GM12878 (cell line): Measurements from ENCODE around the gene TYROBP. TPM values are rescaled to one million over a fixed set of nuclear protein-coding genes. Genes with fewer than 3 reads are reported as not detected.

Experiments used
- ATAC-seq: fragments of 200-7000 bp; cut with Tn5 transposase; 3 replicates; pipeline ENCODE4 v1.9.1; 2020; ENCODE audit warnings: mild to moderate bottlenecking, moderate library complexity
- BruUV-seq: library from RNA; stranded (reverse); fragments of 400-500 nt; replicated peaks from 2 replicates; lab custom pipeline; 2021; lab: Mats Ljungman, UMichigan
- CTCF ChIA-PET: fragments of 300-600 bp; sonication (Branson Sonifier 250); formaldehyde crosslinking; extraction: SDS; loops from one replicate; lab custom pipeline; 2021; ENCODE audit warnings: inconsistent platforms; lab: Yijun Ruan, JAX
- POLR2A ChIA-PET: fragments of 350-600 bp; formaldehyde crosslinking; extraction: SDS; loops from one replicate; lab custom pipeline; 2021; ENCODE audit warnings: inconsistent platforms; lab: Charles Lee
- RAD21 ChIA-PET: fragments of 300-600 bp; sonication (Branson Sonifier 250); formaldehyde crosslinking; loops from one replicate; lab custom pipeline; 2023; ENCODE audit warnings: antibody characterized with exemption; ENCODE audit not compliant: unreplicated experiment; lab: Charles Lee
- SMC1A ChIA-PET: fragments of 300-600 bp; sonication (Branson Sonifier 250); formaldehyde crosslinking; loops from one replicate; lab custom pipeline; 2023; ENCODE audit not compliant: unreplicated experiment, uncharacterized antibody; lab: Charles Lee
- DNase-seq: peaks from one replicate; pipeline ENCODE4 v3.0.0-alpha.2; 2011; ENCODE audit warnings: low read depth, low spot score
- FAIRE-seq: peaks from 3 replicates; lab custom pipeline; 2011; peaks lifted over from hg19 to GRCh38; lab: Jason Lieb, UNC
- H2AFZ ChIP-seq: 2 replicates; pipeline ENCODE4 v1.6.0; 2011; ENCODE audit warnings: low read depth, low read length, control low read depth; ENCODE audit not compliant: control insufficient read depth
- H3K27ac ChIP-seq: 2 replicates; pipeline ENCODE4 v1.5.1; 2011; ENCODE audit warnings: control low read depth; ENCODE audit not compliant: control insufficient read depth, insufficient read depth
- H3K27me3 ChIP-seq, 2 experiments: replicated peaks in 1 of 2; 2 replicates each; pipeline versions ENCODE4 v1.6.0 to v1.6.1; 2011; ENCODE audit warnings: low read length in 1 of 2; ENCODE audit not compliant: control insufficient read depth in 2 of 2, insufficient read depth in 2 of 2
- H3K36me3 ChIP-seq, 2 experiments: 2 replicates each; pipeline ENCODE4 v1.5.1; 2011; ENCODE audit warnings: low read length in 1 of 2; ENCODE audit not compliant: control insufficient read depth in 2 of 2, insufficient read depth in 2 of 2
- H3K4me1 ChIP-seq: 2 replicates; pipeline ENCODE4 v1.6.1; 2011; ENCODE audit warnings: mild to moderate bottlenecking, low read length, moderate library complexity, mixed read lengths; ENCODE audit not compliant: control insufficient read depth, insufficient read depth
- H3K4me2 ChIP-seq: 2 replicates; pipeline ENCODE4 v1.6.0; 2011; ENCODE audit warnings: control low read depth; ENCODE audit not compliant: control insufficient read depth, insufficient read depth
- H3K4me3 ChIP-seq: fragments of 200-600 bp; sonication (generic); 2 replicates; pipeline ENCODE4 v1.5.1; 2016
- H3K79me2 ChIP-seq: 2 replicates; pipeline ENCODE4 v1.6.0; 2011; ENCODE audit warnings: low read length; ENCODE audit not compliant: control insufficient read depth, insufficient read depth
- H3K9ac ChIP-seq: 2 replicates; pipeline ENCODE4 v1.8.0; 2011; ENCODE audit warnings: low read length, control low read depth, mixed read lengths; ENCODE audit not compliant: control insufficient read depth, insufficient read depth
- H3K9me3 ChIP-seq: replicated peaks from 3 replicates; pipeline ENCODE4 v1.5.1; 2011; ENCODE audit warnings: mild to moderate bottlenecking, low read length; ENCODE audit not compliant: control insufficient read depth, insufficient read depth
- H4K20me1 ChIP-seq: 2 replicates; pipeline ENCODE4 v1.6.0; 2011; ENCODE audit not compliant: control insufficient read depth, insufficient read depth
- BRCA1 ChIP-seq: IDR thresholded peaks from 2 replicates; pipeline ENCODE4 v1.6.1; 2011; ENCODE audit warnings: low read depth, low read length, improper control_type of control experiment
- CEBPZ ChIP-seq: fragments of 150-350 bp; IDR thresholded peaks from 2 replicates; pipeline ENCODE4 v1.6.1; 2016; ENCODE audit warnings: low read depth, low read length
- CTCF ChIP-seq, 3 experiments: IDR thresholded peaks in 2 of 3; conservative IDR thresholded peaks in 1 of 3; 2 replicates each; pipeline ENCODE4 v1.5.1; 2011; ENCODE audit warnings: low read depth in 3 of 3, low read length in 3 of 3, mild to moderate bottlenecking in 3 of 3, control low read depth in 2 of 3, moderate library complexity in 2 of 3, inconsistent platforms in 1 of 3, mixed read lengths in 1 of 3; ENCODE audit not compliant: control insufficient read depth in 2 of 3, insufficient read depth in 1 of 3; ENCODE audit errors: extremely low read depth in 1 of 3
- IRF3 ChIP-seq: fragments of 450-650 bp; IDR thresholded peaks from 2 replicates; pipeline ENCODE4 v1.6.1; 2014; ENCODE audit warnings: mild to moderate bottlenecking
- MAX ChIP-seq: IDR thresholded peaks from 2 replicates; pipeline ENCODE4 v1.6.1; 2012; ENCODE audit warnings: low read depth, low read length, improper control_type of control experiment
- MLLT1 ChIP-seq: fragments of 450-650 bp; IDR thresholded peaks from 2 replicates; pipeline ENCODE4 v1.6.1; 2016; ENCODE audit warnings: mild to moderate bottlenecking
- ZBTB11 ChIP-seq: fragments of 450-650 bp; formaldehyde crosslinking; IDR thresholded peaks from 2 replicates; pipeline ENCODE4 v1.5.0; 2022; ENCODE audit warnings: mild to moderate bottlenecking, missing genetic modification characterization
- WGBS: methylation state at CpG from one replicate; pipeline ENCODE4 v1.1.6; 2016; ENCODE audit warnings: low lambda C conversion rate; ENCODE audit not compliant: insufficient replicate concordance, insufficient coverage; ENCODE audit errors: missing lambda C conversion rate; 5-methylcytosine and 5-hydroxymethylcytosine counted together
- in situ Hi-C: fragments of 300-500 bp; cut with MboI; formaldehyde crosslinking; loops from 9 replicates; pipeline ENCODE4 v1.14.3; 2018; ENCODE audit warnings: mixed read lengths
- intact Hi-C: fragments of 100-400 bp; cut with micrococcal nuclease; formaldehyde crosslinking; loops from one replicate; pipeline ENCODE4 v1.14.2; 2022; ENCODE audit not compliant: unreplicated experiment
- polyA plus RNA-seq, 11 experiments: library from polyadenylated mRNA; depleted of rRNA in 4 of 11; unstranded in 6 of 11; stranded (reverse) in 5 of 11; fragments of >200 nt; fragmentation: Nextera tagmentation in 4 of 11; fragmentation: Illumina TruSeq in 1 of 11; extraction: Ambion mirVana in 4 of 11; extraction: Trizol in 1 of 11; gene quantifications; 1 replicate in 1 of 11; 2 replicates in 10 of 11; pipeline versions ENCODE4 v1.2.1 to v1.2.3, GENCODE V29; 2011 to 2016; ENCODE audit warnings: inconsistent platforms in 2 of 11, missing spikeins in 2 of 11, low read depth in 1 of 11
- total RNA-seq, 4 experiments: library from RNA; depleted of rRNA in 3 of 4; stranded (reverse); fragments of >200 nt in 3 of 4; fragmentation: Illumina TruSeq in 1 of 4; extraction: Trizol in 1 of 4; gene quantifications; 2 replicates each; pipeline versions ENCODE4 v1.2.1 to v1.2.3, GENCODE V29; 2013 to 2021

TYROBP gene
- total and polyA plus RNA-seq, 10 of the 15 experiments (the other 5 are each of a cell fraction or from before 2014, with no cell fraction given): 0.33 to 2.4 (median 0.58) TPM; not detected in 2

GRCh38 chr19:35931161-35931873 lies 23.2 kb upstream of the TYROBP start:
- WGBS: under 1% methylated on average over 47 of the region's 47 CpGs
- Histone ChIP-seq H3K4me1 (peaks cover 15% of the 10 kb centered on the region), H2AFZ (peak overlapping the region; percentile 60; the same call in 1 of the 2 replicates), H3K27ac (peak overlapping the region; percentile 60), H3K79me2 (no peaks in the 10 kb centered on the region), H3K4me2 (peak overlapping the region; percentile 86), H3K27me3 (no peaks in the 10 kb centered on the region), H4K20me1 (no peaks in the 10 kb centered on the region), H3K4me3 (peak overlapping the region; percentile 34), H3K36me3 (no peaks in the 10 kb centered on the region), H3K9ac (peak overlapping the region; percentile 18; the same call in 1 of the 2 replicates), H3K9me3 (no peaks in the 10 kb centered on the region)
- in situ Hi-C loops (loop anchor here (5.0 kb wide), 1 partner anchor 44 kb away; no protein-coding TSS in a partner anchor), intact Hi-C loops (loop anchor here (1.0 to 5.0 kb wide), 6 partner anchors 32 to 384 kb away; partner anchors contain the start of genes LIN37 and TMEM147)
- BruUV-seq: no TSS peak
- CTCF ChIA-PET: interaction anchor here (0.6 to 7.0 kb wide), 21 partner anchors 9 to 384 kb away, joined by 3 to 145 read pairs (median 7); partner anchors contain the start of genes LIN37, PSENEN and U2AF1L4
- POLR2A ChIA-PET: interaction anchor here (0.6 to 4.3 kb wide), 14 partner anchors 17 to 237 kb away, joined by 3 to 48 read pairs (median 5); partner anchors contain the start of genes LIN37 and NFKBID
- RAD21 ChIA-PET: interaction anchor here (0.5 to 3.8 kb wide), 31 partner anchors 16 to 284 kb away, joined by 3 to 107 read pairs (median 6); partner anchors contain the start of genes ALKBH6, APLP1, IGFLR1 and LIN37
- SMC1A ChIA-PET: interaction anchor here (0.7 to 4.5 kb wide), 24 partner anchors 10 to 258 kb away, joined by 3 to 90 read pairs (median 4); partner anchors contain the start of genes LIN37, NFKBID and SDHAF1
- DNase-seq (peak; percentile 99), ATAC-seq (peak; percentile 99), FAIRE-seq (peak; percentile 99)
- TF ChIP-seq IRF3: no peak; the same call in 1 of the 2 replicates
- TF ChIP-seq BRCA1: peak; percentile 72
- peak; percentile 96 to 99 (median 96); a peak in 5 of 6 replicates for TF ChIP-seq CTCF (IDR thresholded peaks at IDR 0.05 in 2 of 3, conservative IDR thresholded peaks at IDR 0.05 in 1 of 3; ENCODE audit: control insufficient read depth in 2 of 3, extremely low read depth in 1 of 3, insufficient read depth in 1 of 3, low read depth in 3 of 3, low read length in 3 of 3)
- 0 out of 2 replicates have a peak, but pooled peaks have one; percentile 11 for TF ChIP-seq CEBPZ
- TF ChIP-seq MLLT1: 0 out of 2 replicates have a peak, but pooled peaks have one; percentile 30
- TF ChIP-seq ZBTB11 (CRISPR knock-in tag): no peak
- peak; percentile 81 for TF ChIP-seq MAX
